Astrocyte of the spinal cord (primary cell): ENCODE measurements around the gene HS3ST5.

Experiments
- DNase-seq: peaks from one replicate; pipeline ENCODE4 v3.0.0; 2011; ENCODE audit warnings: low read depth, low spot score
- H3K4me3 ChIP-seq: 2 replicates; pipeline ENCODE4 v1.5.1; 2011; ENCODE audit warnings: low read depth, mild to moderate bottlenecking, low read length, moderate library complexity
- in situ Hi-C: cut with HindIII; loops from 2 replicates; pipeline ENCODE4 v1.10.0; 2017; ENCODE audit warnings: low sequenced_read_pairs
- TF ChIP-seq, protein P1 (sequence below): IDR thresholded peaks from 2 replicates; pipeline ENCODE4 v1.5.1; 2012; ENCODE audit warnings: low read depth, mild to moderate bottlenecking, low read length, inconsistent platforms

The HS3ST5 gene

GRCh38 chr6:114249522-114249921, 93.3 kb downstream of the HS3ST5 start:
- H3K4me3 ChIP-seq = no peak overlapping the region
- no peak for DNase-seq
- TF ChIP-seq, protein P1, sequence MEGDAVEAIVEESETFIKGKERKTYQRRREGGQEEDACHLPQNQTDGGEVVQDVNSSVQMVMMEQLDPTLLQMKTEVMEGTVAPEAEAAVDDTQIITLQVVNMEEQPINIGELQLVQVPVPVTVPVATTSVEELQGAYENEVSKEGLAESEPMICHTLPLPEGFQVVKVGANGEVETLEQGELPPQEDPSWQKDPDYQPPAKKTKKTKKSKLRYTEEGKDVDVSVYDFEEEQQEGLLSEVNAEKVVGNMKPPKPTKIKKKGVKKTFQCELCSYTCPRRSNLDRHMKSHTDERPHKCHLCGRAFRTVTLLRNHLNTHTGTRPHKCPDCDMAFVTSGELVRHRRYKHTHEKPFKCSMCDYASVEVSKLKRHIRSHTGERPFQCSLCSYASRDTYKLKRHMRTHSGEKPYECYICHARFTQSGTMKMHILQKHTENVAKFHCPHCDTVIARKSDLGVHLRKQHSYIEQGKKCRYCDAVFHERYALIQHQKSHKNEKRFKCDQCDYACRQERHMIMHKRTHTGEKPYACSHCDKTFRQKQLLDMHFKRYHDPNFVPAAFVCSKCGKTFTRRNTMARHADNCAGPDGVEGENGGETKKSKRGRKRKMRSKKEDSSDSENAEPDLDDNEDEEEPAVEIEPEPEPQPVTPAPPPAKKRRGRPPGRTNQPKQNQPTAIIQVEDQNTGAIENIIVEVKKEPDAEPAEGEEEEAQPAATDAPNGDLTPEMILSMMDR = no peak
- in situ Hi-C loops = no loop called here

DNA sequence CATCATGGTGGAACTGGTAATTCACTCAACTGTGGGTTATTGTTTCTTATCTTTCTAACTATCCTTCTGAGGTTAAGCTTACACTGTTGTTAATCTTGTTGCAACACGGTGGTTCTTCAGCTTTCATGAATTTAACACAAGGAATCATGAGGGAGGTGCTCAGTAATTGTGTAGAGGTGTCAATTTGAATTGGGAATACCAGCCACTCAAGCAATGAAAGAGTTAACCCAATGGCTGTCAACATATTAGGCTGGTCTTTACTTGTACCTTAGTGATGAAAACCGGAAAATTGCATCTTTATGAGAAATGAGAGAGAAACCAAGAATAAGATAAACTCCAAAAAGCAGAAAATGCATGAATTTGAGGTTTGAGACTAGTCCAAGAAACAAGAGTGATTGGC, 95.7 kb downstream of the HS3ST5 start:
- in situ Hi-C loops = no loop called here
- TF ChIP-seq, protein P1 = no peak

GRCh38 chr6:114240796-114241195, 102.0 kb downstream of the HS3ST5 start:
- TF ChIP-seq, protein P1 = no peak
- H3K4me3 ChIP-seq = no peak overlapping the region
- DNase-seq = no peak
- in situ Hi-C loops = no loop called here

More for the DNA sequence above, 95.7 kb downstream of the HS3ST5 start:
- no peak overlapping the region for H3K4me3 ChIP-seq
- DNase-seq = no peak

GRCh38 chr6:114228675-114229074, 114.1 kb downstream of the HS3ST5 start:
- no peak for DNase-seq
- TF ChIP-seq, protein P1 = no peak
- in situ Hi-C loops = no loop called here
- H3K4me3 ChIP-seq = no peak overlapping the region

DNA sequence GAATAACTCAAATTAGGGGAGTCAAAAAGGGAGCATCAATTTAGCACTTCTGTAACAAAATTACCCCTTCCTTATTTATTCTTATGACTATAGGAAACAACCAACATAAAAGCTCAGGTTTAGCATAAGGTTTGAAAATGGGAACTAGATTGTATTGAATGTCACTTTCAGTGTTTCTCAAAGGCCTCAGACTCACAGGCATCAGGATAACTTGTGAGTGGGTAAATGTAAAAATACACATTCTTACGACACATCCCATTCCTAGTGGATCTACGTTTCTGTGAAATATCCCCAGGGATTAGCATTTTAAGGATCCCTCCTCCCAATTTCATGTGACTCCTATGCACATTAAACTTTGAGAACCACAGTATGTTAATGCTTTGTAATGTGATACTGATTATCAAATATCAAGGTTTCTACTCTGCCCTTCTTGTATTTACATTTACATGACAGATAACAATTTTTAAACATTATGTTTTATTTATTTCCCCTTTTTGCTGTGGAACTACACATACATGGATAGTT, 114.8 kb downstream of the HS3ST5 start:
- in situ Hi-C loops = no loop called here

DNA sequence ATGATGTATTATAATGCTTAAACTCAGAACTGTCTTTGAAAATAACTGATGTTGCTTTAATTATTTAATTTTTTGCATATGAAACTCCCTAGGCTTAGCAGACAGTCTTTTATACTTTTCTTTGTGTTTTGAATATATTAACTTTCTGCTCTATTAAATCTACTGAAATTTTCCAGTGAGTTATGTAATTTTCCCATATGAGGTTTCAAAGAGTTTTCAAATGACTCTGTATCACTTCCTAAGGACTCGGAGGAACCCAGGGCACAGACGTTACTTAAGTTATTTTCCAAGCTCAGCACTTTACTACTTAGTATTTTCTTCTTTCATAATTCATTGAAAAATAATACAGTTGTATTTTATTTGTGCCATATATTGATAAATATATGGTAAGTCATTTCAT, 122.6 kb downstream of the HS3ST5 start:
- H3K4me3 ChIP-seq = no peak overlapping the region
- in situ Hi-C loops = no loop called here
- TF ChIP-seq, protein P1 = no peak
- DNase-seq = no peak

More for the DNA sequence above, 114.8 kb downstream of the HS3ST5 start:
- TF ChIP-seq, protein P1 = no peak
- no peak overlapping the region for H3K4me3 ChIP-seq
- no peak for DNase-seq
